SK-N-SH (cell line): ENCODE results near the gene DHRS12. TPM values are rescaled to one million over a fixed set of nuclear protein-coding genes. Genes with fewer than 3 reads are reported as not detected.

ENCODE experiments used
- CTCF ChIA-PET: fragments of 300-600, 350-600 bp; formaldehyde crosslinking; extraction: SDS; loops from one replicate; lab custom pipeline; 2021; lab: Yijun Ruan, JAX
- POLR2A ChIA-PET: fragments of 350-600 bp; sonication (Branson Sonifier 250); formaldehyde crosslinking; extraction: SDS; loops from one replicate; lab custom pipeline; 2020; ENCODE audit warnings: antibody characterized with exemption, inconsistent platforms; lab: Yijun Ruan, JAX
- DNase-seq: peaks from one replicate; pipeline ENCODE4 v3.0.0; 2012
- H2AFZ ChIP-seq: fragments of 200-600 bp; sonication (generic); 2 replicates; pipeline ENCODE4 v1.8.1; 2016; ENCODE audit warnings: antibody characterized with exemption, mild to moderate bottlenecking, low read depth
- H3F3A ChIP-seq: fragments of 200-600 bp; sonication (generic); replicated peaks from 2 replicates; pipeline ENCODE3; 2016; ENCODE audit warnings: antibody characterized with exemption, mild to moderate bottlenecking; ENCODE audit not compliant: insufficient read depth
- H3K27ac ChIP-seq, 2 experiments: fragments of 200-500 bp in 1 of 2; fragments of 200-600 bp in 1 of 2; sonication (Bioruptor generic) in 1 of 2; sonication (generic), shearing (Covaris generic) in 1 of 2; 2 replicates each; pipeline versions ENCODE4 v1.5.1 to v1.6.1; 2014 to 2016; ENCODE audit warnings: low read depth in 2 of 2, inconsistent platforms in 1 of 2, low read length in 1 of 2, mild to moderate bottlenecking in 1 of 2, mixed read lengths in 1 of 2
- H3K27me3 ChIP-seq: fragments of 200-600 bp; sonication (generic), shearing (Covaris generic); 2 replicates; pipeline ENCODE4 v1.6.1; 2016; ENCODE audit warnings: mixed run types; ENCODE audit not compliant: insufficient read depth
- H3K36me3 ChIP-seq, 2 experiments: fragments of 200-500 bp in 1 of 2; fragments of 200-600 bp in 1 of 2; sonication (Bioruptor generic) in 1 of 2; sonication (generic) in 1 of 2; replicated peaks in 1 of 2; 2 replicates each; pipeline versions ENCODE3 to v1.5.1; 2014 to 2016; ENCODE audit warnings: low read length in 1 of 2, mild to moderate bottlenecking in 1 of 2; ENCODE audit not compliant: insufficient read depth in 2 of 2, control insufficient read depth in 1 of 2
- H3K4me1 ChIP-seq, 2 experiments: fragments of 200-500 bp in 1 of 2; fragments of 200-600 bp in 1 of 2; sonication (Bioruptor generic) in 1 of 2; sonication (generic), shearing (Covaris generic) in 1 of 2; 2 replicates each; pipeline versions ENCODE4 v1.5.1 to v1.6.1; 2014 to 2016; ENCODE audit warnings: low read depth in 1 of 2, low read length in 1 of 2, mixed run types in 1 of 2; ENCODE audit not compliant: insufficient read depth in 2 of 2, control insufficient read depth in 1 of 2
- H3K4me2 ChIP-seq: fragments of 200-600 bp; sonication (generic), shearing (Covaris generic); 2 replicates; pipeline ENCODE4 v1.6.1; 2017; ENCODE audit warnings: mixed run types
- H3K4me3 ChIP-seq, 2 experiments: fragments of 200-500 bp in 1 of 2; fragments of 200-600 bp in 1 of 2; sonication (Bioruptor generic) in 1 of 2; sonication (generic), shearing (Covaris generic) in 1 of 2; 2 replicates each; pipeline versions ENCODE4 v1.5.1 to v1.8.1; 2014 to 2016; ENCODE audit warnings: low read depth in 2 of 2, inconsistent platforms in 1 of 2, low read length in 1 of 2, mild to moderate bottlenecking in 1 of 2, mixed read lengths in 1 of 2, moderate library complexity in 1 of 2
- H3K79me2 ChIP-seq: fragments of 200-600 bp; sonication (generic); 2 replicates; pipeline ENCODE4 v1.8.1; 2017; ENCODE audit warnings: mild to moderate bottlenecking; ENCODE audit not compliant: insufficient read depth
- H3K9ac ChIP-seq: fragments of 200-600 bp; sonication (generic); 2 replicates; pipeline ENCODE4 v1.6.1; 2017; ENCODE audit warnings: mixed run types
- H3K9me2 ChIP-seq: fragments of 200-600 bp; sonication (generic); 2 replicates; pipeline ENCODE4 v1.6.1; 2017; ENCODE audit warnings: mixed run types
- H3K9me3 ChIP-seq: fragments of 200-600 bp; sonication (generic); 2 replicates; pipeline ENCODE4 v1.6.1; 2017; ENCODE audit warnings: mixed run types, mild to moderate bottlenecking, moderate library complexity
- H4K20me1 ChIP-seq: fragments of 200-600 bp; sonication (generic); 2 replicates; pipeline ENCODE4 v1.6.1; 2017; ENCODE audit warnings: mild to moderate bottlenecking, mixed run types; ENCODE audit not compliant: insufficient read depth
- ELF1 ChIP-seq: IDR thresholded peaks from 2 replicates; pipeline ENCODE4 v1.4.0; 2012
- FOSL2 ChIP-seq: IDR thresholded peaks from 2 replicates; pipeline ENCODE4 v1.4.0; 2012; ENCODE audit warnings: low read depth, mild to moderate bottlenecking, moderate library complexity, borderline replicate concordance
- FOXM1 ChIP-seq: IDR thresholded peaks from 2 replicates; pipeline ENCODE4 v1.4.0; 2012; ENCODE audit warnings: low read depth, mild to moderate bottlenecking
- GABPA ChIP-seq: IDR thresholded peaks from 2 replicates; pipeline ENCODE4 v1.4.0; 2012; ENCODE audit warnings: low read depth, mild to moderate bottlenecking
- GATA2 ChIP-seq: sonication (generic); formaldehyde crosslinking; IDR thresholded peaks from 2 replicates; pipeline ENCODE4 v1.5.0; 2020; ENCODE audit warnings: mild to moderate bottlenecking, missing genetic modification reagents
- JUND ChIP-seq: IDR thresholded peaks from 2 replicates; pipeline ENCODE4 v1.4.0; 2012
- MEF2A ChIP-seq: IDR thresholded peaks from 2 replicates; pipeline ENCODE4 v1.4.0; 2012; ENCODE audit warnings: low read depth, borderline replicate concordance
- MXI1 ChIP-seq: IDR thresholded peaks from 2 replicates; pipeline ENCODE4 v1.6.1; 2012; ENCODE audit warnings: mild to moderate bottlenecking, low read depth, low read length, improper control_type of control experiment
- RFX5 ChIP-seq: IDR thresholded peaks from 2 replicates; pipeline ENCODE4 v1.6.1; 2012; ENCODE audit warnings: mild to moderate bottlenecking, improper control_type of control experiment, low read length
- RXRA ChIP-seq: IDR thresholded peaks from 2 replicates; pipeline ENCODE4 v1.4.0; 2012; ENCODE audit warnings: low read depth, mild to moderate bottlenecking, borderline replicate concordance
- TAF1 ChIP-seq: IDR thresholded peaks from 2 replicates; pipeline ENCODE4 v1.6.1; 2012; ENCODE audit warnings: low read depth, mild to moderate bottlenecking, low read length, moderate library complexity, borderline replicate concordance
- YY1 ChIP-seq: IDR thresholded peaks from 2 replicates; pipeline ENCODE4 v1.4.0; 2012; ENCODE audit warnings: low read depth, mild to moderate bottlenecking
- WGBS: methylation state at CpG from one replicate; pipeline ENCODE4 v1.1.6; 2017; ENCODE audit warnings: low lambda C conversion rate; 5-methylcytosine and 5-hydroxymethylcytosine counted together
- polyA plus RNA-seq, 3 experiments: library from polyadenylated mRNA; depleted of rRNA; stranded (reverse); fragments of >200 nt; gene quantifications; 2 replicates each; pipeline ENCODE4 v1.2.3, GENCODE V29; 2012
- TF ChIP-seq, protein P1 (sequence below): IDR thresholded peaks from 2 replicates; pipeline ENCODE4 v1.4.0; 2012; ENCODE audit warnings: low read depth
- TF ChIP-seq, protein P2 (sequence below): IDR thresholded peaks from 2 replicates; pipeline ENCODE4 v1.4.0; 2012; ENCODE audit warnings: low read depth, borderline replicate concordance

The DHRS12 gene
- polyA plus RNA-seq, 1 of the 3 experiments (the other 2 are of a cell fraction), result 9.6 TPM

DNA sequence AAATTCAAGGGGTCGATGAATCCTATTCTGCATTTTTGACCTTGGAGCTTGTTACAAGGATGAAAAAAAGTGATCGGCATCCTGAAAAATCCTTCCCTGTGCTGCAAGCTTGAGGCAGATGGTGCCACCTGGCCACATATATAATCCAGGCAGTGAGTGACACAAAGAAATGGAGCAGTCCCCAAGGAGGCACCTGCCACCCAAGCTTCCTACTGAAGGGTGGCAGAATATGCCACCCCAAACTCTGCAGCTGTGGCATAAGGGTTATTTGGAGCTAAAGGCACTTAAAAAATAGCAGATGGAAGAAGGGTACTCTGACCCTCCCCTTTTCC lies 25.6 kb upstream of the DHRS12 start:
- no peak overlapping the region for H3K4me3 ChIP-seq
- H3K9me3 ChIP-seq, result no peaks in the 10 kb centered on the region
- ChIA-PET POLR2A (no interaction called here), CTCF (interaction anchor here (0.8 to 2.8 kb wide), 4 partner anchors 14 to 543 kb away, joined by 3 to 19 read pairs (median 4); partner anchors contain the start of gene TMEM272)
- no peaks in the 10 kb centered on the region for H3K36me3 ChIP-seq
- H2AFZ ChIP-seq, result no peak overlapping the region
- TF ChIP-seq JUND (no peak), MEF2A (no peak), RXRA (no peak), YY1 (no peak), TAF1 (no peak), RFX5 (no peak), GATA2 (CRISPR knock-in tag) (no peak)
- TF ChIP-seq, protein P1, sequence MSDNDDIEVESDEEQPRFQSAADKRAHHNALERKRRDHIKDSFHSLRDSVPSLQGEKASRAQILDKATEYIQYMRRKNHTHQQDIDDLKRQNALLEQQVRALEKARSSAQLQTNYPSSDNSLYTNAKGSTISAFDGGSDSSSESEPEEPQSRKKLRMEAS, result no peak
- TF ChIP-seq, all 33 proteins: peak for 0
- Histone ChIP-seq H3K27me3 (no peaks in the 10 kb centered on the region; the same call in none of the 2 replicates), H3K4me2 (no peak overlapping the region), H3K79me2 (no peaks in the 10 kb centered on the region), H3K9me2 (no peaks in the 10 kb centered on the region), H3F3A (no peaks in the 10 kb centered on the region), H3K9ac (no peak overlapping the region), H4K20me1 (no peaks in the 10 kb centered on the region), H3K4me1 (peaks cover 0 to 16% of the 10 kb centered on the region in 2 experiments; a peak in 1 of 4 replicates), H3K27ac (no peak overlapping the region)
- WGBS, result 92% methylated on average over 2 of the region's 2 CpGs
- no peak for DNase-seq

- Histone ChIP-seq H2AFZ (no peak overlapping the region), H3K79me2 (no peaks in the 10 kb centered on the region), H3K36me3 (no peaks in the 10 kb centered on the region), H3K9ac (no peak overlapping the region), H3F3A (no peaks in the 10 kb centered on the region), H3K4me2 (no peak overlapping the region), H3K27ac (no peak overlapping the region), H3K27me3 (no peaks in the 10 kb centered on the region; the same call in none of the 2 replicates), H4K20me1 (no peaks in the 10 kb centered on the region), H3K4me3 (no peak overlapping the region), H3K9me3 (no peaks in the 10 kb centered on the region), H3K4me1 (peaks cover 0 to 16% of the 10 kb centered on the region in 2 experiments; a peak in 1 of 4 replicates), H3K9me2 (no peaks in the 10 kb centered on the region)
- TF ChIP-seq FOXM1, result no peak
- no peak for TF ChIP-seq GABPA
- no peak for TF ChIP-seq FOSL2
- TF ChIP-seq, protein P2, sequence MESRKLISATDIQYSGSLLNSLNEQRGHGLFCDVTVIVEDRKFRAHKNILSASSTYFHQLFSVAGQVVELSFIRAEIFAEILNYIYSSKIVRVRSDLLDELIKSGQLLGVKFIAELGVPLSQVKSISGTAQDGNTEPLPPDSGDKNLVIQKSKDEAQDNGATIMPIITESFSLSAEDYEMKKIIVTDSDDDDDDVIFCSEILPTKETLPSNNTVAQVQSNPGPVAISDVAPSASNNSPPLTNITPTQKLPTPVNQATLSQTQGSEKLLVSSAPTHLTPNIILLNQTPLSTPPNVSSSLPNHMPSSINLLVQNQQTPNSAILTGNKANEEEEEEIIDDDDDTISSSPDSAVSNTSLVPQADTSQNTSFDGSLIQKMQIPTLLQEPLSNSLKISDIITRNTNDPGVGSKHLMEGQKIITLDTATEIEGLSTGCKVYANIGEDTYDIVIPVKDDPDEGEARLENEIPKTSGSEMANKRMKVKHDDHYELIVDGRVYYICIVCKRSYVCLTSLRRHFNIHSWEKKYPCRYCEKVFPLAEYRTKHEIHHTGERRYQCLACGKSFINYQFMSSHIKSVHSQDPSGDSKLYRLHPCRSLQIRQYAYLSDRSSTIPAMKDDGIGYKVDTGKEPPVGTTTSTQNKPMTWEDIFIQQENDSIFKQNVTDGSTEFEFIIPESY, result no peak
- TF ChIP-seq ELF1, result no peak
- TF ChIP-seq MXI1, result no peak
- POLR2A ChIA-PET, result no interaction called here
- CTCF ChIA-PET, result interaction anchor here (0.8 to 4.3 kb wide), 6 partner anchors 14 to 543 kb away, joined by 3 to 26 read pairs (median 4); partner anchors contain the start of gene TMEM272
- WGBS, result 72% methylated on average over 8 of the region's 8 CpGs
- no peak for DNase-seq
Observed at GRCh38 chr13:51828730-51829567, 25.0 kb upstream of the DHRS12 start.
